Fibroblast of pulmonary artery (primary cell): ENCODE data around the gene IFTAP.

ENCODE experiments used
- DNase-seq: peaks from one replicate; pipeline ENCODE4 v3.0.0-alpha.2; 2010; ENCODE audit warnings: low read depth
- H3K4me3 ChIP-seq: replicated peaks from 2 replicates; pipeline ENCODE4 v1.5.1; 2011; ENCODE audit warnings: low read depth, mild to moderate bottlenecking, control low read depth, low read length, moderate library complexity
- CTCF ChIP-seq: IDR thresholded peaks from 2 replicates; pipeline ENCODE4 v1.5.1; 2011; ENCODE audit warnings: mild to moderate bottlenecking, control low read depth, low read length, inconsistent platforms; ENCODE audit errors: missing control alignments

The IFTAP gene

GRCh38 chr11:36683818-36684217 lies 89.5 kb downstream of the IFTAP start:
- no peak overlapping the region for H3K4me3 ChIP-seq
- TF ChIP-seq CTCF: no peak
- DNase-seq: no peak

GRCh38 chr11:36684840-36685801 lies 90.8 kb downstream of the IFTAP start:
- TF ChIP-seq CTCF: no peak
- H3K4me3 ChIP-seq: no peak overlapping the region
- no peak for DNase-seq

GRCh38 chr11:36688132-36688531 lies 93.8 kb downstream of the IFTAP start:
- H3K4me3 ChIP-seq: no peak overlapping the region
- no peak for TF ChIP-seq CTCF
- DNase-seq: no peak

GRCh38 chr11:36688571-36689291 lies 94.4 kb downstream of the IFTAP start:
- H3K4me3 ChIP-seq: no peak overlapping the region
- TF ChIP-seq CTCF: no peak
- no peak for DNase-seq

GRCh38 chr11:36689442-36689841 lies 95.1 kb downstream of the IFTAP start:
- no peak overlapping the region for H3K4me3 ChIP-seq
- DNase-seq: no peak
- no peak for TF ChIP-seq CTCF

GRCh38 chr11:36692704-36693103 lies 98.4 kb downstream of the IFTAP start:
- TF ChIP-seq CTCF: no peak
- DNase-seq: no peak
- H3K4me3 ChIP-seq: no peak overlapping the region
